Medulla oblongata (tissue), 1 donor: ENCODE results near the gene POLE3.
"Not testable (repeated sequence)": the region's sequence is repeated elsewhere in the genome, so short reads cannot be mapped to it uniquely, and the experiment has no call there.

Experiments used
- DNase-seq: peaks from one replicate; pipeline ENCODE4 v3.0.0-alpha.2; 2015; ENCODE audit errors: extremely low spot score

POLE3 gene, protein sequence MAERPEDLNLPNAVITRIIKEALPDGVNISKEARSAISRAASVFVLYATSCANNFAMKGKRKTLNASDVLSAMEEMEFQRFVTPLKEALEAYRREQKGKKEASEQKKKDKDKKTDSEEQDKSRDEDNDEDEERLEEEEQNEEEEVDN

DNA sequence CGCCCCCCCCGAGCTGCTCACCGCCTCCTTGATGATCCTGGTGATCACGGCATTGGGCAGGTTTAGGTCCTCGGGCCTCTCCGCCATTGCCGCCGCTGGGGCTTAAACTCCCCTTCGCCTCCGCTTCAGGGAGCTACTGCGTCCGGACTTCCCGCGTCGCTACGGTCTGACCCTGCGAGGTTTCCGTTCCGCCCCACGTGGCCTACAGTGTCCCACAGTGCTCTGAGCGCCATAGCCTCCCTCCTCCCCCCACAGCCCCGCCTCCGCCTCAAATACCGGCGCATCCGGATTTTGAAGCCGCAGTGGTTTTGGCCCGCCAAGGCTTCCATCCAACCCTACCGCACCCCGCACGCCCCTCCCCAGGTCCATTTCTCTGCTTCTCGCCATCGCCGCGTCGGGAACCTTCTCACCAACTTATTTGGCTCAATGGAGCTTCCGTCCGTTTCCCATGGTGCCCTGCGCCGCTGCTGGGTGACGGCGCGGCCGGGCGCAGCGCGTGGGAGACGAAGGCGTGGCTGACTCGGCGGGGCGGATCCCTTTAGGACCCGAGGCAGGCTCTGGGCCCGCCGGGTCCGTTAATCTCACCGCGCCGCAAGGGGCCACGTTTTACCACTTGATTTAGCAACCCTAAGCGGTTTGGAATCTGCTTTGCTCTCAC is at the start of gene POLE3, which contains the start of gene C9orf43:
TSS of gene POLE3 (minus strand) at position 469 of the 658 bp plus-strand sequence. CDS start at position 87, 382 bp downstream.
TSS of gene C9orf43 (plus strand) at position 541 of the 658 bp plus-strand sequence. CDS start 2,747 bp downstream, outside the sequence.
- peak; percentile 94 for DNase-seq

DNA sequence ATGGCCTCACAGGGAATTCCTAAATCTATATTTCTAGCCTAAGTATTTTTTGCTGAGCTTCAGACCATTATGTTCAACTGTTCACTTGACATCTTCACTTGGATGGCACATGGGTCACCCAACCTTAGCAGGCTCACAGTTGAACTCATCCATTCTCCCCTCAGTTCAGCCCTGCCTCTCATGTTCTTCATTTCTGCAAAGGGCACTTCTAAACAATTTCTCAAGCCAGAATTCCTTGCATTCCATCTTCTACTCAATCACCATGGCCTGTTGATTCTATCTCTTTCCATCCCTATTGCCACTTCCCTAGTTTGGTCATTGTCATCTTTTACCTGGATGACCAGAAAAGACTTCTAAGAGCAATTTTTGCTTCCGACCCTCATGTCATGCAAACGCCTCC is 45.8 kb upstream of the POLE3 start:
- no peak for DNase-seq

DNA sequence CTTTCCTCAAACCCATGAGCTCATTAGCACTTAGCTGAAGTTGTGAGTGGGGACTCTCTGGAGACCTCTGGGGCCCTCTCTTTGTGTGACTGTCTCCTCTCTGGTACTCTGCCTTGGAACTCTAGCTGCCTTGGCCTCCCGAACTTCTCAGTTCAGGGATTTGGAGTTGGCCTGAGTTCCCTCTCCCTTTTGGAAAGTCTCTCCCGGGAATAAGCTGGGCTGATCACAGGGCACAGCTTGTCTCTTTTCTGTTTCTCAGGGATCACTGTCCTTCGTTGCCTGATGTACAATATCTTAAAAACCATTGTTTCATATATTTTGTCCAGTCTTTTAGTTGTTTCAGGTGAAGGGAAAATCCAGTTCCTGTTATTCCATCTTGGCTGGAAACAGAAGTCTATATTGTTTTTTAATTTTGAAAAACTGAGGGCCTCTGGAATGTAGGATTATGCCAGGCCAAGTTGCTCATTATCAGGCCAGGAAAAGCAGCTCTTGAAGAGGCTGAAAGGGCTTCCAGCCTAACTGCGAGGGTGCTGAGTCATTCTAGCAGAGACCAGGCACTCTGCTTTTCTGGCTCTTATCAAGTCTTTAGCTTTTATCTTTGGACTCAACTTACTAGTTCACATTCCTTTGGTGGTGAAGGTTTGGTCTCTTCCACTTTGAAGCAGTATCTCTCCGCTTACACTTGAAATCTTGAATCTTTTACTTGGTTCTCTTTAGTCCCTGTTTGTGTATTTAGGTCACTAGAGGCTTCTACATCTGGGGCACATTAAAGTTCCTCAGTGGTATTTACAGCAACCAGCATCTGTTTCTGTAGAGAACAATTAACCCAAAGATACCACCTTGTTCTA is 44.7 kb upstream of the POLE3 start:
- DNase-seq = peak; percentile 28

DNA sequence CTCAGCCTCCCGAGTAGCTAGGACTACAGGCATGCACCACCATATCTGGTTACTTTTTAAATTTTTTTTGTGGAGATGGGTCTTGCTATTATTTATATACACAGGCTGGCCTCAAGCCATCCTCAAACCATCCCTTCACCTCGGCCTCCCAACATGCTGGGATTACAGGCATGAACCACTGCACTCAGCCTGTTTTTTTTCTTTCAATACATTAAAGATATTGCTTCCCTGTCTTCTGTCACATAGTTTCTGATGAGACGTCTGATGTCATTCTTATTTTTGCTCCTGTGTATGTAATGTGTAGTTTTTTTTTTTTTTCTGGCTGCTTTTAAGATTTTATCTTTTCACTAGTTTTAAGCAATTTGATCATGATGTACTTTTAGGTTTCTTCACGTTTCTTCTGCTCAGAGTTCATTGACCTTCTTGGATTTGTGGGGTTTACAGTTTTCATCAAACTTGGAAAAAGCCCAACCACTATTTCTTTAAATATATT is 41.7 kb upstream of the POLE3 start:
- no peak for DNase-seq

DNA sequence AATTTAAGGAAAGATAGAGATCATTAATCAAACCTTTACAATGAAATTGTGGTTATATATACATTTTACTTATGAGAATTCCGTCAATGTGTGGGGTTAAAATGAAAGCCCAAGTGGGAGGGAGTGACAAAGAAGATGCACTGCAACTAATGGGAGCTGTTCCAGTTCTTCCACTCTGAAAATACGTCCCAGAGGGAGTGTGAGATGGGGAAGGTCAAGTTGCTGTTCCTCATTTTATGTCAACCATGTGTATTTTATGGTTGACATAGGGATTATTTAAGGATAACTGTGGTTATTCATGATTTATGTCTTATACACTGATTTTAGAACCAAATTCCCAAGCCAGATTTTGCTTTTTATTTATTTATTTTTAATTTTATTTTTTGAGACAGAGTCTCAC is 38.9 kb upstream of the POLE3 start:
- no peak for DNase-seq

DNA sequence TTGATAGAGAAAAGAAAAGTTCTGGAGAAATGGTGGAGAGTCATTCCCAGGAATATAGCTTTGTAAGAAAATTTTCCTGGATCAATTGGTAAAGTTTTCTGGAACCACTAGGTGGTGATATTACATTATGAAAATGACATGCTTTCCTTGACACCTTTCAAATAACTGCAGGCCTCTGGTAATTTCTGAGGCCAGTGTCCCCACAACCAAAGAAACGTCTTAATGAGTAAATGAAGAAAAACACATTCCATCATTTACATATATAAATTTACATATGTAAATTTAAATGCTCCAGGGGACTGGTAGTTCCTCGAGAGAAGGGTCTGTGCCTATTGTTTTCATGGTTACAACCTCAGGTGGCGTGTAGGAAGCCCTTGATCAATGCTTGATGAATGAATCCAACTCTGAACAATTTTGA is 35.9 kb upstream of the POLE3 start:
- DNase-seq = peak; percentile 77

DNA sequence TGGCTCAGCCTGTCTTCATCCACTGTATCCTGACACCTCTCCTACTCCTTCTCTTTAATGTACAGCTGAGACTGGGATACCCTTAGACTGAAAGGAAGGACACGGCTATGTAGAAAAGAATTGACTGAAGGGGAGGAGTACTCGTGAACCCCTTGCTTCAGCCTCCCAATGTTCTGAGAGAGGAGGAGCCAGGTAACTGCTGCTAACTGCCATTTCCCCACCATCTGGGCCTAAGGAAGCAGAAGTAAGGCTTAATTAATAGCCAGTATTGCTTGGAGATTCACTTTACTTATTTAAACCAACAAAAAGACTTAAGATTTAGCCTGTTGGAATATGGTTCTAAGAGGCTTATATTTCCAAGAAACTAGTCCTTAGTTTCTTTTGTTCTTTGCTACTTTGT is 34.3 kb upstream of the POLE3 start:
- DNase-seq = no peak

DNA sequence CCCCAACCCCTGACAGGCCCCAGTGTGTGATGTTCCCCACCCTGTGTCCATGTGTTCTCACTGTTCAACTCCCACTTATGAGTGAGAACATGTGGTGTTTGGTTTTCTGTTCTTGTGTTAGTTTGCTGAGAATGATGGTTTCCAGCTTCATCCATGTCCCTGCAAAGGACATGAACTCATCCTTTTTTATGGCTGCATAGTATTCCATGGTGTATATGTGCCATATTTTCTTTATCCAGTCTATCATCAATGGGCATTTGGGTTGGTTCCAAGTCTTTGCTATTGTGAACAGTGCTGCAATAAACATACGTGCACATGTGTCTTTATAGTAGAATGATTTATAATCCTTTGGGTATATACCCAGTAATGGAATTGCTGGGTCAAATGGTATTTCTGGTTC is 27.2 kb upstream of the POLE3 start:
- DNase-seq = not testable (repeated sequence)

DNA sequence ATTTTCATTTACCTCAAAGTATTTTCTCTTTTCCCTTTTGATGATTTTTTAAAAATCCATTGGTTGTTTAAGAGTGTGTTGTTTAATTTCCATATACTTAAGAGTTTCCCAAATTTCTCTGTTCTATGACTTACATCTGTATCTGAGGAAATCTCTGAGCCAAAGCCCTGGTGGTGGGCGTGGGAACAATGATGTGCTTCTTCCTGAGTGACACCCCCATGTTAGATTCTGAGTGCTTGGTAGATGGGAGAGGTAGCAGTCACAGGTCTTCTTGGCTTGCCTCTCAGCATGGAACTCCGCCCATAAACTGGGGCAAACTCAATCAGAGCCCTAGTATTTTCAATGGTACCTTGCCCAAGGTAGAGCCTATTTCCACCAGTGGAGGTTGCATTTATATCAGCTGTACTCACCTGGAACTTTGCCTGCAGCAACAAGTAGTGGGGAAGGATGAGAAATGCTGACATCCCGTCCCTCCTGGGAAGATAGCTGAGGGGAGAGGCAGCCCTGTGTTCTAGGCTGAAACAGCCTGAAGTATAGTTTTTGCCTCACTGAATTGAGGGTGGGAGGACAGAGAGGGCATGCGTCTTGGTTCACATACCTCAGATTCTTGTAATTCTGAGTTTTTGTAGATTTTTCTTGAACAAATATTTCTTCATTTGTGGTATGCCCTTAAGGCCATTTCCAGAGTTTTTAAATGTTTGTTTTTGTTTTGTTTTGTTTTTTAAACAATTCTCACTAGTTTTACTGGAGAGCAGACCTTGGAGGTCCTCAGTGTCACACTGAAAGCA is 26.4 kb upstream of the POLE3 start:
- no peak for DNase-seq

DNA sequence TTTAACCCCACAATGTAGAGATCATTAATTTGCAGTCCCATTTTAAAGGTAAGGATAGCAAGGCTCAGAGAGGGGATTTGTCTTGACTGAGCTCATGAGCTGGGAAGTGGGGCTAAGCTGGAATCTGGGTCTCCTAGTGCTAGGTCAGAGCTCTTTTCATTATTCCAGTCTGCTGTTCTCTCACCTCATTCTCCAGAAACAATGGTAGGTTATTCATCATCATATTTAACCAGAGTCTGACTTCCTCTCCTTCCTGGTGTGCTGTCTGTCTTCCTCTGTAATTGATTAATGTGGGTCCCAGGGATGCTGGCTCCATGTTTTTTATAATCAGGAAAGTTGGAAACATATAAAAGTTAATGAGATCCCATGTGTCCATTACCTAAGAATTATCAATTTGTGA is 20.7 kb upstream of the POLE3 start:
- DNase-seq = no peak

DNA sequence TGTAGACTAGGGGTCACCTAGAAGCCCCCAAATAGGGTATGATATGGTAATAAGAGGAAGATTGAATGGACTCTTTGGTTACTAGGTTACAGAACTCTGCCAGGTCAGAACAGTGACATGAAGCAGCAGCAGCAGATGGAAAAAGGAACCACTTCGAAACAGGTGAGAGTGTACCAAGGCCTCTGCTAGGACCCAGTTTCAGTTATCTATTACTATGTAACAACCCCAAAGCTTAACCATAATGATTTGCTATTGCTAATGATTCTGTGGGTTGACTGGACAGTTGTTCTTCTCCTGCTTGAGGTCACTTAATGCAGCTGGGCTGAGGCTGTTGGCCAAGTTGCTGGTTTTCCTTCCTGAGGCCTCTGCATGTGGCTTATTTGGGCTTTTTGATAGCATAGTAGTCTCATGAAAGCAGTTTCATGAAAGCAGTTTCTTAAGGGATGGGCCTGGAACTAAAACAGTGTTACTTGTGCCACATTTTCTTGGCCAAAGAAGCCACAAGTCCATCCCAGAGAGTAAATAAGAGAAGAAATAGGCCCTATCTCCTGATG is 17.7 kb upstream of the POLE3 start:
- DNase-seq = no peak

DNA sequence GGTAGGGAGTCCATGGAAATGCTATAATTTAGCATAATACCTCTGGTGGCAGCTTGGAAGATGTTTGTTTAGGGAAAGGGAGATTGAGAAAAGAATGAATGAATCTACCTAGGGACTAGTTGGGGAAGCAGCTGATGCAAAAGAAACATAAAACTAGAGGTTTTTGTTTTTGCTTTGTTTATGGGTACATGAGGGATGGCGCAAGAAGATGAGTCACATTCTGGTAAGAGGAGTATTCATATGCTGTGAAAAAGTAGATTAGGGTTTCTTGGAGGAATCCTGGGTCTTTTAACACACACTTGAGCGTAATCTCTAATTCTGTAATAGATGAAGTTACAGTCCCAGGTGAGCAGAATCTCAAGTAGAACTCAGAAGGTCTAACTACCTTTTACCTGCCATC is 17.2 kb upstream of the POLE3 start:
- DNase-seq = no peak

DNA sequence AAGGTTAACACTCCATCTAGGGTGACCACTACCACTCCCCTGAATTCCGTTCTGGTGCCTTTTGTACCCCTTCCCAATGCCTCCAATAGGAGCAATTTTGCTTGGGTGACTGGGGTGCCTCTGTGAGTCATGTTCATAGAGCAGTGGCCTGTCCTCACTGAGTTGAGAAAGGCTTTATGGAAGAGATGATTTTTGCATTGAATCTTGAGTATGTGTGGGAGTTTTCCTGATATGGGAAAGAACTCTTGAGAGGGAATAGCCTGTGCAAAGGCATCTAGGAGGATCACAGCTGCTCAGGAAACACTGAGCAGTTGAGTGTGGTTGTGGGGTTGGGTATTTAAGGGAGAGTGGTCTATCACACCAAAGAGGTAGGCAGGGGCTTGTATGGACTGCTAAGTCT is 16.2 kb upstream of the POLE3 start:
- DNase-seq = no peak

DNA sequence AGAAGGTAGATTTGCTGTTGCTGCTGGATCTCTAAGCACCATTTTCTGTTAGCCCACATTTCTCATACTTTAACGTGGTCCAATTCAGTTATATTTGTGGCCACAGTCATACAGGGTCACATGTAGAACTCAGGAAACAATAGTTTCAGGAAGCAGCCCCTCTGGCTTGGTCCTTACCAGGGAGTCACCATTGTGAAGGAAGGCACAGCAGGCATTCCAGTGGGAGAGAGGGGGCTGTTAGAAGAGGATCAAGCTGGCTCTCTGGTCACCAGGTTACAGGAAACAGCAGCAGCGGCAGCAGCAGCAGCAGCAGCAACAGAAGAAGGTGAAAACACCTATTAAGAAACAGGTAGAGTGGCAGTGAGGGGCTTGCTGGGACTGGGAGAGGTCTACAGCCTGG is 14.6 kb upstream of the POLE3 start:
- DNase-seq = no peak

DNA sequence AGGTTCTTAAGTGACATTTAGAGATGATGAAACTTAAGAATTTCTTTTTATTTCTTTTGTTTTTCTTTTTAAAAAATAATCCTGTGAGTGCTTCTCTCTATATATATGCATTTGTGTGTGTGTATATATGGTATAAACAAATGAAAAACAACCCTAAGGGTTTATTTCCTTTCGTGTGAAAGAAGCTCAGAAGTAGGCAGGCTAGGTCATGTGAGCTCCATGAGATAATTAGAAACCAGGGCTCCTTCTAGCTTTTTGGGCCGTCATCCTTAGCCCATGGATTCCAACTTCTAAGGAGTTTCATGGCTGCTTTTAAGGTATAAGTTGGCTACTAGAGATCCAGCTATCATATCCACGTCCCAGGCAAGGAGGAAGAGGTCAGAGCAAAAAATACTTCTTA is 11.3 kb upstream of the POLE3 start:
- no peak for DNase-seq

DNA sequence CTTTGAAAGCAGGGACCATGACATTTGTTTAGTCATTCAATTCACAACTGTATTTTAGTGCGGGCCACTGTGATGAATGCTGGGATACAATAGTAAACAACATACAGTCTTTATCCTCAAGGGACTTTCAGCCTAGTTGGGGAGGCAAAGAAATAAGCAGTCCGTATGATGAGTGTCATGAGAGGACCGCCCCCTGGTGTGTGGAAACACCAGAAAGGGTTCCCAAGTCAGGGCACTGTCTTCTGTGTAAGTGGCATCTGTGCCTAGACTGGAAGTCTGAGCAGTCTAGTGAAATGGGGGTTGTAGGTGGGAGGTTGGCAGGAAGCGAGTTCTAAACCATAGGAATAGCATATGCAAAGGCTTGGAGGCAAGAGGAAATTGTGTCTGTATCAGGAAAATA is 6.9 kb upstream of the POLE3 start:
- DNase-seq = no peak

DNA sequence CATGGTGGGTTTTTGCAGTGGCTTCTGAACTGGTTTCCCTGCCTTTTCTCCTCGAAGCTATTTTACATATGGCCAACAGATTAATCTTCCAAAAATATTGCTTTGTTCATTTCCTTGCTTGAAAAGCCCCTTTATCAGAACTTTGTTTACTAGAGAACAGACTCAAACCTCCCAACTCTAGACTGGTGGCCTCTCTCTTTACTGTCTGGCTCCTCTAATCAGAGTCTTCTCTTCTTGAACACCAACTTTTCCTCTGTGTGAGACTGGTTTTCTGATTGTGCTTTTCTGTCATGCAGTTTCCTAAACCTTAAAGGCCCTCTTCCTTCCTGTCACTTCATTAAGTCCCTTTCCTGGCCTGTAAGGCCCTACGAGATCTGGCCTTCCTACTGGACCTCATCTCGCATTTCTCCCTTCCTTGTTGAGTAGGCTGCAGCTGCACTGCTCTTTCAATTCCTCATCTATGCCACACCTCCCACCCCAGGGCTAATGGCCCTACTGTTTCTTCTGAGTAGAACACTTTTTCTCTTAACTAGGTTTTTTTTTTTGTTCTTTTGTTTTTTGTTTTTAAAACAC is 5.8 kb upstream of the POLE3 start:
- DNase-seq = peak; percentile 45

DNA sequence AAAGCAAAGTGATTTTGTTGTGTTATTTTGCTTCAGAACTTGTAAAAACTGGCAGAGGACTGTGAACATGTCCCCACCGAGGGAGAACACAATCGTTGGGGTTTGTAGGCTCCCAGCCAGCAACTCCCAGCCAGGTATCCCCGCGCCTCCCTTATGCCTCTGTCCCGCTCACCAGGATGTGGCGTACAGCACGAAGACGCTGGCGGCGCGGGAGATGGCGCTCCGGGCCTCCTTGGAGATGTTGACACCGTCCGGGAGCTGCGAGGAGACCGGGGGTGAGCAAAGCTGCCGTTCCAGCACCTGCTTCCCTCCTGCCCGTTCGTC is 630 bp downstream of the POLE3 start:
- no peak for DNase-seq

DNA sequence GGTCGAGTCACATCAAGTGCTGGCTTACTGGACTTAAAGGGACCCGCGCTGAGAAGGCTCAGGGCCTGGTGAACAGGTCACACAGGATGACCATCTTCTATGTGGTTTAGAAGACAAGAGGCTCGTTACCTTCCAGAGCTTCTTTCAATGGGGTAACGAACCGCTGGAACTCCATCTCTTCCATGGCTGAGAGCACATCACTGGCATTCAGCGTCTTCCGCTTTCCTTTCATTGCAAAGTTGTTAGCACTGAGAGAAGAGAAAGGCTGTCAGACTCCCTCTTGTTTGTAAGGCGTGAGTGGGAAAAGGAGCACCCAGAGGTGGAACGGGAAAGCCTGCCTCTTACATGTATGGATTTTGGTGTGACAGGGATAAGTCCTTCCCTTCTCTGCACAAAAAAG is 994 bp downstream of the POLE3 start:
- no peak for DNase-seq

DNA sequence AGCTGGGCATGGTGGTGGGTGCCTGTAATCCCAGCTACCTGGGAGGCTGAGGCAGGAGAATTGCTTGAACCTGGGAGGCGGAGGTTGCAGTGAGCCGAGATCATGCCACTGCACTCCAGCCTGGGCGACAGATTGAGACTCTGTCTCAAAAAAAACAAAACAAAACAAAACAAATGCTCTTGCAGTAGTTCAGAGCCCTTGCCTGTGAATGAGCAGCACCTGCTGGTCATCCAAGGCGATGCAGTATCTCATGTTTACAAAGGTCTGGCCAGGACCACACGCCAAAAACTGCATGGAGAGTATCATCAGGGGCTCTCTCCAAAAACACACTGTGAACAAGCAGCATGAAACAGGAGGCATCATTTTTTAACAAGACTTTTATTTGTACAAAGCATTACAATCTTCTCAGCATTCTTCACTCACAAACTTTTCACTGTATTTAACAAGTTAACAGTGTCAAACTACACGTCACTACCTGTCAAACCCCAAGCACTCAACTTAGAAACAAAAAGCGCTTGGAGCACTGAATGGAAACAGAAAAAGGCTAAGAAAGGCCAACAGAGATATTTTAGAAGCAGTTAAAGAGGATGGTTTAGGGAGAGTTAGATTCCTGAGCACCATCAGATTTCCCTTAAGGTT is 3.5 kb downstream of the POLE3 start:
- DNase-seq = peak; percentile 66

DNA sequence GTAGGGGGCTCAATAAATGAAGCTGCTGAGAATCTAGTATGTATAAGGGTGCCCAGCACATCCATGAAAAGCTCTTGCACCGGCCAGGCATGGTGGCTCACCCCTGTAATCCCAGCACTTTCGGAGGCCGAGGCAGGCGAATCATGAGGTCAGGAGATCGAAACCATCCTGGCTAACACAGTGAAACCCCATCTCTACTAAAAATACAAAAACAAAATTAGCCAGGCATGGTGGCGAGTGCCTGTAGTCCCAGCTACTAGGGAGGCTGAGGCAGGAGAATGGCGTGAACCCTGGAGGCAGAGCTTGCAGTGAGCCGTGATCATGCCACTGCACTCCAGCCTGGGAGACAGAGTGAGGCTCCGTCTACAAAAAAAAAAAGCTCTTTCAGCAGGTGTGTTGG is 4.1 kb downstream of the POLE3 start:
- not testable (repeated sequence) for DNase-seq
